COR-L47 (cell line): ENCODE data around the gene ZNF440.
"Not testable (repeated sequence)": the region's sequence is repeated elsewhere in the genome, so short reads cannot be mapped to it uniquely, and the experiment has no call there.

Source experiments
- DNase-seq: peaks from one replicate; lab custom pipeline; 2025; lab: John Stamatoyannopoulos, UW

ZNF440 gene

GRCh38 chr19:11828957-11829876 is 15.1 kb downstream of the ZNF440 start:
- not testable (repeated sequence) for DNase-seq

GRCh38 chr19:11832253-11832912 is 18.3 kb downstream of the ZNF440 start:
- no peak for DNase-seq

GRCh38 chr19:11833541-11833940 is 19.5 kb downstream of the ZNF440 start:
- DNase-seq: no peak

- not testable (repeated sequence) for DNase-seq
These were observed 21.6 kb downstream of the ZNF440 start for GRCh38 chr19:11835626-11836066.

- DNase-seq: no peak
These were observed 29.6 kb downstream of the ZNF440 start for GRCh38 chr19:11843722-11844121.

GRCh38 chr19:11847615-11848014 is 33.5 kb downstream of the ZNF440 start:
- DNase-seq: not testable (repeated sequence)

GRCh38 chr19:11848200-11848593 is 34.1 kb downstream of the ZNF440 start:
- no peak for DNase-seq

GRCh38 chr19:11848594-11849469 is 34.8 kb downstream of the ZNF440 start, which contains the start of gene ZNF439:
TSS of gene ZNF439 (plus strand) at chr19:11848726. CDS start at chr19:11848868, 142 bp downstream.
- peak; percentile 93 for DNase-seq

- not testable (repeated sequence) for DNase-seq
These were observed 36.2 kb downstream of the ZNF440 start for GRCh38 chr19:11850289-11850688.

GRCh38 chr19:11853358-11853757 is 39.3 kb downstream of the ZNF440 start:
- no peak for DNase-seq

GRCh38 chr19:11856596-11857250 is 42.6 kb downstream of the ZNF440 start:
- DNase-seq: no peak

- DNase-seq: no peak
These were observed 46.6 kb downstream of the ZNF440 start for GRCh38 chr19:11860721-11861120.

- no peak for DNase-seq
These were observed 47.2 kb downstream of the ZNF440 start for GRCh38 chr19:11861301-11861700.

GRCh38 chr19:11867766-11868165 is 53.7 kb downstream of the ZNF440 start:
- DNase-seq: not testable (repeated sequence)

GRCh38 chr19:11868188-11868587 is 54.1 kb downstream of the ZNF440 start:
- DNase-seq: no peak

GRCh38 chr19:11872624-11873023 is 58.6 kb downstream of the ZNF440 start:
- no peak for DNase-seq

GRCh38 chr19:11873762-11874161 is 59.7 kb downstream of the ZNF440 start:
- DNase-seq: no peak

- DNase-seq: peak; percentile 15
These were observed 65.7 kb downstream of the ZNF440 start for GRCh38 chr19:11879687-11880266.

- no peak for DNase-seq
These were observed 66.5 kb downstream of the ZNF440 start for GRCh38 chr19:11880598-11880997.

- peak; percentile 47 for DNase-seq
These were observed 67.2 kb downstream of the ZNF440 start for GRCh38 chr19:11881151-11881800.
